ENCODE measurements around the gene CHD9.

DNA sequence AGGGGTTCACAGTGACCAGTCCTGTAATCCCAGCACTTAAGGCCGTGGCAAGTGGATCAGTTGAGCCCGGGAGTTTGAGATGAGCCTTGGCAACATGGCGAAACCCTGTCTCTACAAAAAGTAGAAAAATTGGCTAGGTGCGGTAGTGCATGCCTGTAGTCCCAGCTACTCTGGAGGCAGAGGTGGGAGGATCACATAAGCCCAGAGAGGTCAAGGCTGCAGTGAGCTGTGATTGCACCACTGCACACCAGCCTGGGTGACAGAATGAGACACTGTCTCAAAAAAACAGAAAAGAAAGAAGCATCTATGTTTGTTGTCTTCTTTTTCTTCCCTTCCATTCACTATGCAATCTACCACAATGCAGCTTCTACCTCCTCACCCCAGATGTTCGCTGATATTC lies 227.5 kb downstream of the CHD9 start:
- TF ChIP-seq SIN3A (IDR thresholded peaks at IDR 0.05; ENCODE audit: low read depth) (no peak), EZH2 (IDR thresholded peaks at IDR 0.05) (no peak), POLR2A (IDR thresholded peaks at IDR 0.05; ENCODE audit: borderline replicate concordance, extremely low read depth, insufficient read depth, insufficient read length) (no peak), SRF (IDR thresholded peaks at IDR 0.05; ENCODE audit: low read depth) (no peak), RAD21 (IDR thresholded peaks at IDR 0.05; ENCODE audit: low read depth) (no peak), CEBPB (IDR thresholded peaks at IDR 0.05; ENCODE audit: low read depth) (no peak)
- TF ChIP-seq, protein P1, sequence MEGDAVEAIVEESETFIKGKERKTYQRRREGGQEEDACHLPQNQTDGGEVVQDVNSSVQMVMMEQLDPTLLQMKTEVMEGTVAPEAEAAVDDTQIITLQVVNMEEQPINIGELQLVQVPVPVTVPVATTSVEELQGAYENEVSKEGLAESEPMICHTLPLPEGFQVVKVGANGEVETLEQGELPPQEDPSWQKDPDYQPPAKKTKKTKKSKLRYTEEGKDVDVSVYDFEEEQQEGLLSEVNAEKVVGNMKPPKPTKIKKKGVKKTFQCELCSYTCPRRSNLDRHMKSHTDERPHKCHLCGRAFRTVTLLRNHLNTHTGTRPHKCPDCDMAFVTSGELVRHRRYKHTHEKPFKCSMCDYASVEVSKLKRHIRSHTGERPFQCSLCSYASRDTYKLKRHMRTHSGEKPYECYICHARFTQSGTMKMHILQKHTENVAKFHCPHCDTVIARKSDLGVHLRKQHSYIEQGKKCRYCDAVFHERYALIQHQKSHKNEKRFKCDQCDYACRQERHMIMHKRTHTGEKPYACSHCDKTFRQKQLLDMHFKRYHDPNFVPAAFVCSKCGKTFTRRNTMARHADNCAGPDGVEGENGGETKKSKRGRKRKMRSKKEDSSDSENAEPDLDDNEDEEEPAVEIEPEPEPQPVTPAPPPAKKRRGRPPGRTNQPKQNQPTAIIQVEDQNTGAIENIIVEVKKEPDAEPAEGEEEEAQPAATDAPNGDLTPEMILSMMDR (IDR thresholded peaks at IDR 0.05 in 2 of 3, conservative IDR thresholded peaks at IDR 0.05 in 1 of 3; ENCODE audit: borderline replicate concordance in 1 of 3, insufficient read depth in 1 of 3, low read depth in 2 of 3, low read length in 2 of 3) = no peak
- TF ChIP-seq, protein P2, sequence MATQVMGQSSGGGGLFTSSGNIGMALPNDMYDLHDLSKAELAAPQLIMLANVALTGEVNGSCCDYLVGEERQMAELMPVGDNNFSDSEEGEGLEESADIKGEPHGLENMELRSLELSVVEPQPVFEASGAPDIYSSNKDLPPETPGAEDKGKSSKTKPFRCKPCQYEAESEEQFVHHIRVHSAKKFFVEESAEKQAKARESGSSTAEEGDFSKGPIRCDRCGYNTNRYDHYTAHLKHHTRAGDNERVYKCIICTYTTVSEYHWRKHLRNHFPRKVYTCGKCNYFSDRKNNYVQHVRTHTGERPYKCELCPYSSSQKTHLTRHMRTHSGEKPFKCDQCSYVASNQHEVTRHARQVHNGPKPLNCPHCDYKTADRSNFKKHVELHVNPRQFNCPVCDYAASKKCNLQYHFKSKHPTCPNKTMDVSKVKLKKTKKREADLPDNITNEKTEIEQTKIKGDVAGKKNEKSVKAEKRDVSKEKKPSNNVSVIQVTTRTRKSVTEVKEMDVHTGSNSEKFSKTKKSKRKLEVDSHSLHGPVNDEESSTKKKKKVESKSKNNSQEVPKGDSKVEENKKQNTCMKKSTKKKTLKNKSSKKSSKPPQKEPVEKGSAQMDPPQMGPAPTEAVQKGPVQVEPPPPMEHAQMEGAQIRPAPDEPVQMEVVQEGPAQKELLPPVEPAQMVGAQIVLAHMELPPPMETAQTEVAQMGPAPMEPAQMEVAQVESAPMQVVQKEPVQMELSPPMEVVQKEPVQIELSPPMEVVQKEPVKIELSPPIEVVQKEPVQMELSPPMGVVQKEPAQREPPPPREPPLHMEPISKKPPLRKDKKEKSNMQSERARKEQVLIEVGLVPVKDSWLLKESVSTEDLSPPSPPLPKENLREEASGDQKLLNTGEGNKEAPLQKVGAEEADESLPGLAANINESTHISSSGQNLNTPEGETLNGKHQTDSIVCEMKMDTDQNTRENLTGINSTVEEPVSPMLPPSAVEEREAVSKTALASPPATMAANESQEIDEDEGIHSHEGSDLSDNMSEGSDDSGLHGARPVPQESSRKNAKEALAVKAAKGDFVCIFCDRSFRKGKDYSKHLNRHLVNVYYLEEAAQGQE (IDR thresholded peaks at IDR 0.05; ENCODE audit: low read depth) = no peak
- TF ChIP-seq, protein P3, sequence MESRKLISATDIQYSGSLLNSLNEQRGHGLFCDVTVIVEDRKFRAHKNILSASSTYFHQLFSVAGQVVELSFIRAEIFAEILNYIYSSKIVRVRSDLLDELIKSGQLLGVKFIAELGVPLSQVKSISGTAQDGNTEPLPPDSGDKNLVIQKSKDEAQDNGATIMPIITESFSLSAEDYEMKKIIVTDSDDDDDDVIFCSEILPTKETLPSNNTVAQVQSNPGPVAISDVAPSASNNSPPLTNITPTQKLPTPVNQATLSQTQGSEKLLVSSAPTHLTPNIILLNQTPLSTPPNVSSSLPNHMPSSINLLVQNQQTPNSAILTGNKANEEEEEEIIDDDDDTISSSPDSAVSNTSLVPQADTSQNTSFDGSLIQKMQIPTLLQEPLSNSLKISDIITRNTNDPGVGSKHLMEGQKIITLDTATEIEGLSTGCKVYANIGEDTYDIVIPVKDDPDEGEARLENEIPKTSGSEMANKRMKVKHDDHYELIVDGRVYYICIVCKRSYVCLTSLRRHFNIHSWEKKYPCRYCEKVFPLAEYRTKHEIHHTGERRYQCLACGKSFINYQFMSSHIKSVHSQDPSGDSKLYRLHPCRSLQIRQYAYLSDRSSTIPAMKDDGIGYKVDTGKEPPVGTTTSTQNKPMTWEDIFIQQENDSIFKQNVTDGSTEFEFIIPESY (IDR thresholded peaks at IDR 0.05; ENCODE audit: extremely low read depth, insufficient replicate concordance, low read length) = no peak
- TF ChIP-seq, protein P4, sequence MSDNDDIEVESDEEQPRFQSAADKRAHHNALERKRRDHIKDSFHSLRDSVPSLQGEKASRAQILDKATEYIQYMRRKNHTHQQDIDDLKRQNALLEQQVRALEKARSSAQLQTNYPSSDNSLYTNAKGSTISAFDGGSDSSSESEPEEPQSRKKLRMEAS (IDR thresholded peaks at IDR 0.05) = no peak

Measured in HCT116 (cell line).